ENCODE results near the gene ALDH4A1. TPM values are rescaled to one million over a fixed set of nuclear protein-coding genes. Genes with fewer than 3 reads are reported as not detected.

ALDH4A1 gene
- total RNA-seq, 4 donors from 2014 or later: 25.1 to 29.5 (median 27.2) TPM

GRCh38 chr1:18883636-18884418 is 18.5 kb downstream of the ALDH4A1 start:
- Histone ChIP-seq H3K9me3 (no peaks in the 10 kb centered on the region), H3K4me1 (no peaks in the 10 kb centered on the region), H3K4me3 (no peak overlapping the region), H3K36me3 (peaks cover 0 to 58% (median 32%) of the 10 kb centered on the region in 4 donors), H3K27ac (replicated peaks in 1 of 4) (no peak overlapping the region), H3K27me3 (no peaks in the 10 kb centered on the region)
- 36% methylated on average over 9 of the region's 14 CpGs for WGBS
- TF ChIP-seq POLR2AphosphoS5 (IDR thresholded peaks at IDR 0.05): no peak
- TF ChIP-seq EP300 (IDR thresholded peaks at IDR 0.05): no peak
- no peak for TF ChIP-seq POLR2A (IDR thresholded peaks at IDR 0.05; ENCODE audit: low read depth)
- TF ChIP-seq, protein P1, sequence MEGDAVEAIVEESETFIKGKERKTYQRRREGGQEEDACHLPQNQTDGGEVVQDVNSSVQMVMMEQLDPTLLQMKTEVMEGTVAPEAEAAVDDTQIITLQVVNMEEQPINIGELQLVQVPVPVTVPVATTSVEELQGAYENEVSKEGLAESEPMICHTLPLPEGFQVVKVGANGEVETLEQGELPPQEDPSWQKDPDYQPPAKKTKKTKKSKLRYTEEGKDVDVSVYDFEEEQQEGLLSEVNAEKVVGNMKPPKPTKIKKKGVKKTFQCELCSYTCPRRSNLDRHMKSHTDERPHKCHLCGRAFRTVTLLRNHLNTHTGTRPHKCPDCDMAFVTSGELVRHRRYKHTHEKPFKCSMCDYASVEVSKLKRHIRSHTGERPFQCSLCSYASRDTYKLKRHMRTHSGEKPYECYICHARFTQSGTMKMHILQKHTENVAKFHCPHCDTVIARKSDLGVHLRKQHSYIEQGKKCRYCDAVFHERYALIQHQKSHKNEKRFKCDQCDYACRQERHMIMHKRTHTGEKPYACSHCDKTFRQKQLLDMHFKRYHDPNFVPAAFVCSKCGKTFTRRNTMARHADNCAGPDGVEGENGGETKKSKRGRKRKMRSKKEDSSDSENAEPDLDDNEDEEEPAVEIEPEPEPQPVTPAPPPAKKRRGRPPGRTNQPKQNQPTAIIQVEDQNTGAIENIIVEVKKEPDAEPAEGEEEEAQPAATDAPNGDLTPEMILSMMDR (IDR thresholded peaks at IDR 0.05): peak; percentile 86 to 98 (median 87)
- peak; percentile 95 for DNase-seq (ENCODE audit: extremely low spot score)
- intact Hi-C loops (cut with DNase I): no loop called here

GRCh38 chr1:18883079-18883478 is 19.3 kb downstream of the ALDH4A1 start:
- DNase-seq (ENCODE audit: extremely low spot score): no peak
- H3K27ac ChIP-seq (replicated peaks in 1 of 4): no peak overlapping the region
- H3K4me3 ChIP-seq: no peak overlapping the region
- no peaks in the 10 kb centered on the region for H3K27me3 ChIP-seq
- WGBS: 93% methylated on average over 10 of the region's 23 CpGs
- no peaks in the 10 kb centered on the region for H3K9me3 ChIP-seq
- H3K36me3 ChIP-seq: peaks cover 0 to 53% (median 26%) of the 10 kb centered on the region in 4 donors
- TF ChIP-seq, protein P1 (IDR thresholded peaks at IDR 0.05): no peak
- TF ChIP-seq POLR2A (IDR thresholded peaks at IDR 0.05; ENCODE audit: low read depth): no peak
- TF ChIP-seq POLR2AphosphoS5 (IDR thresholded peaks at IDR 0.05): no peak
- H3K4me1 ChIP-seq: no peaks in the 10 kb centered on the region
- intact Hi-C loops (cut with DNase I): no loop called here

DNA sequence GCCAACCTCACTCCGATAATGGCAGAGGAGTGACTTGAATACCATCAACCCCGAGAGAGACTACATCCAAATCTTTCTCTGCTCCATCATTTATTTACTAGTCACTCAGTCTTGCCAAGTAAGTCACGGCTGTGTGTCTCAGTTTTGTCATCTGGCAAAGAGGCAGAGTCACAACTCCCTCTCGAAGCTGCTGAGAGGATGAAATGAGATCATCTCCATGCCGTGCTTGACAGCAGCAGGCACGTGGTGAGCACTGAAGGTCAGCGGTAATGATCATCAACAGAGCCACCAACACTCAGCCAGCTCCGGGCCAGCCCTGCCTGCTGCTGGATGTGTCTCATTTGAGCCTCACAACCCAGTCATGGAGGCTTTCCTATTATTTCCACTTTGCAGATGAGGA is 19.9 kb downstream of the ALDH4A1 start:
- no peak overlapping the region for H3K27ac ChIP-seq (replicated peaks in 1 of 4)
- H3K9me3 ChIP-seq: no peaks in the 10 kb centered on the region
- no peaks in the 10 kb centered on the region for H3K4me1 ChIP-seq
- 74% methylated on average over 8 of the region's 8 CpGs for WGBS
- no peak for DNase-seq (ENCODE audit: extremely low spot score)
- no peak for TF ChIP-seq POLR2AphosphoS5 (IDR thresholded peaks at IDR 0.05)
- peaks cover 0 to 50% (median 25%) of the 10 kb centered on the region in 4 donors for H3K36me3 ChIP-seq
- H3K27me3 ChIP-seq: no peaks in the 10 kb centered on the region
- intact Hi-C loops (cut with DNase I): no loop called here
- no peak overlapping the region for H3K4me3 ChIP-seq

GRCh38 chr1:18881642-18882431 is 20.5 kb downstream of the ALDH4A1 start:
- TF ChIP-seq POLR2A (IDR thresholded peaks at IDR 0.05; ENCODE audit: low read depth) (no peak), EP300 (IDR thresholded peaks at IDR 0.05) (no peak), POLR2AphosphoS5 (IDR thresholded peaks at IDR 0.05) (no peak)
- TF ChIP-seq, protein P1 (IDR thresholded peaks at IDR 0.05): no peak
- intact Hi-C loops (cut with DNase I): no loop called here

DNA sequence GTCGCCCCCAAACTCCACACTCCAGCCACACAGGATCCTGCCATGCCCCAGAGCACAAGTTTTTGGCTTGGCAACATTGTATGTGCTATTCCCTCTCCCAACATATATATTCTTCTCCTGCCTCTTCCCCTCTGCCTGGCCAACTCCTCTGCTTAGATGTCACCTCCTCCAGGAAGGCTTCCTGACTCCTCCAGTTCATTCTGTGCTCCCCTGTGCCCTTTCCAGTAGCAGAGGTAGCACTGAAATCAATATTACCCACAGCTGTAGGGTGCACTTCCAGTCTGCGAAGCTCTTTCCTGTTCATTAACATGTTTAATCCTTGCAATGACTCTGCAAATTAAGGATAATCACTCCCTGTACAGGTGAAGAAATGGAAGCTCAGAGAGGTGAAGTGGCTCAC is 21.2 kb downstream of the ALDH4A1 start:
- intact Hi-C loops (cut with DNase I): no loop called here
- no peak overlapping the region for H3K4me3 ChIP-seq
- H3K36me3 ChIP-seq: peaks cover 0 to 55% (median 28%) of the 10 kb centered on the region in 4 donors
- no peaks in the 10 kb centered on the region for H3K4me1 ChIP-seq
- TF ChIP-seq EP300 (IDR thresholded peaks at IDR 0.05) (no peak), POLR2AphosphoS5 (IDR thresholded peaks at IDR 0.05) (no peak), POLR2A (IDR thresholded peaks at IDR 0.05; ENCODE audit: low read depth) (no peak)
- TF ChIP-seq, protein P1 (IDR thresholded peaks at IDR 0.05): no peak
- no peak overlapping the region for H3K27ac ChIP-seq (replicated peaks in 1 of 4)
- DNase-seq (ENCODE audit: extremely low spot score): no peak
- H3K9me3 ChIP-seq: no peaks in the 10 kb centered on the region
- 100% methylated on average over 2 of the region's 2 CpGs for WGBS
- H3K27me3 ChIP-seq: no peaks in the 10 kb centered on the region

More at GRCh38 chr1:18881642-18882431, 20.5 kb downstream of the ALDH4A1 start:
- Histone ChIP-seq H3K4me1 (no peaks in the 10 kb centered on the region), H3K36me3 (peaks cover 0 to 54% (median 27%) of the 10 kb centered on the region in 4 donors), H3K9me3 (no peaks in the 10 kb centered on the region), H3K27ac (replicated peaks in 1 of 4) (no peak overlapping the region), H3K4me3 (no peak overlapping the region), H3K27me3 (no peaks in the 10 kb centered on the region)
- 91% methylated on average over 16 of the region's 24 CpGs for WGBS
- DNase-seq (ENCODE audit: extremely low spot score): no peak

Measured in esophagus muscularis mucosa (tissue), 4 donors.